CD4-positive, alpha-beta T cell treated with Interleukin-21 for 1 hour (primary cell): Measurements from ENCODE around the gene NR1D1.
A peak's percentile ranks its signal among the peaks of the same experiment; 100 is the strongest.
"Not testable (repeated sequence)": the region's sequence is repeated elsewhere in the genome, so short reads cannot be mapped to it uniquely, and the experiment has no call there.

Source experiments
- DNase-seq: peaks from one replicate; pipeline ENCODE4 v3.0.0-alpha.2; 2020

The NR1D1 gene

GRCh38 chr17:40100419-40100668, at the start of gene NR1D1:
Gene NR1D1, minus strand, starts transcription at chr17:40100589. Its CDS starts 495 bp downstream, at chr17:40100094.
- no peak for DNase-seq

GRCh38 chr17:40148527-40148926, 48.1 kb upstream of the NR1D1 start:
- DNase-seq = no peak

- DNase-seq = no peak
Observed at GRCh38 chr17:40145476-40145875, 45.1 kb upstream of the NR1D1 start.

- not testable (repeated sequence) for DNase-seq
Observed at GRCh38 chr17:40143166-40143565, 42.8 kb upstream of the NR1D1 start.

GRCh38 chr17:40139566-40140058, 39.2 kb upstream of the NR1D1 start:
- no peak for DNase-seq

GRCh38 chr17:40135817-40136216, 35.4 kb upstream of the NR1D1 start:
- no peak for DNase-seq

- no peak for DNase-seq
Observed at GRCh38 chr17:40134184-40134583, 33.8 kb upstream of the NR1D1 start.

- DNase-seq = no peak
Observed at GRCh38 chr17:40130352-40131042, 30.1 kb upstream of the NR1D1 start.

GRCh38 chr17:40129498-40129897, 29.1 kb upstream of the NR1D1 start:
- no peak for DNase-seq

GRCh38 chr17:40124279-40125141, 24.1 kb upstream of the NR1D1 start:
- DNase-seq = no peak

GRCh38 chr17:40123811-40124114, 23.4 kb upstream of the NR1D1 start:
- no peak for DNase-seq

GRCh38 chr17:40122999-40123810, 22.8 kb upstream of the NR1D1 start:
- DNase-seq = peak; percentile 61

GRCh38 chr17:40122136-40122998, 22.0 kb upstream of the NR1D1 start:
- no peak for DNase-seq

- peak; percentile 89 for DNase-seq
Observed at GRCh38 chr17:40121181-40122135, 21.1 kb upstream of the NR1D1 start, which contains the start of gene MSL1. Gene MSL1, plus strand, starts transcription at chr17:40121971. Its CDS starts 642 bp downstream, at chr17:40122613.

GRCh38 chr17:40115101-40115436, 14.7 kb upstream of the NR1D1 start:
- no peak for DNase-seq

- no peak for DNase-seq
Observed at GRCh38 chr17:40113907-40114245, 13.5 kb upstream of the NR1D1 start.

GRCh38 chr17:40113110-40113906, 12.9 kb upstream of the NR1D1 start:
- DNase-seq = peak; percentile 96

GRCh38 chr17:40112718-40113109, 12.3 kb upstream of the NR1D1 start:
- DNase-seq = no peak

- no peak for DNase-seq
Observed at GRCh38 chr17:40112191-40112711, 11.9 kb upstream of the NR1D1 start.
